GM11168 (cell line): ENCODE results near the gene TM6SF1.
"Not testable (repeated sequence)": the region's sequence is repeated elsewhere in the genome, so short reads cannot be mapped to it uniquely, and the experiment has no call there.

ENCODE experiments used
- in situ Hi-C: fragments of 300-500 bp; cut with MboI; formaldehyde crosslinking; loops from one replicate; pipeline ENCODE4 v1.12.0; 2022; ENCODE audit warnings: low sequenced_read_pairs; ENCODE audit not compliant: unreplicated experiment

Gene TM6SF1

DNA sequence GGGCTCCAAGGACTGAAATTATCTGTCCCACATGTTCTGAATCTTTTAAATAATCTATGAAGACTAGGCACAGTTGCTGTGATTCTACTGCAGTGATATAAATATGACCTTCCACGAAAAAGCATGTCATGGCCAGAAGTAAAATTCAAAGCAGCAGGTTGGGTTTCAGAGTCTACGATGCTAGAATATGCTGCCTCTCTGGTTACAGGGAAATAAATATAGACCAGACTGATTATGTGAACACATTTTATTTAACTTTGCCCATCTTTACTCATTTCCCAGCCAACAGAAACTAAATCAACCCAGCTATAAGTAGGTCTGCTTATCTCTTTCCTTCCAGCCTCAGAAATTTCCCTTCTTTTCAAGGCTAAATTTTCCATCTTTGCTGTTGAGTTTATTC, 19.9 kb upstream of the TM6SF1 start:
- in situ Hi-C loops: no loop called here

DNA sequence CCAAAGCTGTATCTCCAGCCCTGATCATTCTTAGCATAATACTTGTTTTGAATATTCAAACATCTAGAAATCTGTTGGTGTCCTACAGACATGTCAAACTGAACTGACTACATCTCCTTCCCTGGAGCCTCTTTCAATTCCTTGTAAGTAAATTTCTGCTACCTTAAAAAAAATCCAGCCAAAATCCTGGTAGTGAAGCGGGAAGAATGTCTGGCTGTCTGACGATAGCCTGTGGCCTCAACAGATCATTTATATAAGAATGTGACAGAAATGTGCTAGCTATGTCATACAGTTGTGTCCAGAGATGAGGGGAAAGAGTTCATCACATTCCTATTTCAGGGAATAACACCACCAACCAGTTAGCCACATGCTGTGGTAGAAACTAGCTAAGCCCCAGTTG, 18.6 kb upstream of the TM6SF1 start:
- in situ Hi-C loops: no loop called here

DNA sequence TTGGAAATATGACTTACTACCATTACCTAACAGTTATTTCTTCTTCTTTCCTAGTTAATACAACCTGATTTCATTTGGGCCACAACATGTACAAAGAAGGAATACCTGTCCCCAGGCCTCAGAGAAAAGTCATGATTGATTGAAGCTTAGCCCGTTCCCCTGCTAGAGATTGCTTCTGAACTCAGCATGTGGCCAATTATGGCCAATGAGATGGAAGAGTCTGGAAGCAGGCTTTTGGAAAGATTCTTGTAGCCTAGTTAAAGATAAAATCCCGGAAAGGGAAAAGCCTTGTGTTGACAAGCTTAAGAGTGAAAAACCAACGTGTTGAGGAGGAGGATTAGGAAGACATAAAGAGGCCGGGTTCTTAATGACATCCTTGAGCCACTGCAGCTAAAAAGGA, 17.0 kb upstream of the TM6SF1 start:
- in situ Hi-C loops: no loop called here

DNA sequence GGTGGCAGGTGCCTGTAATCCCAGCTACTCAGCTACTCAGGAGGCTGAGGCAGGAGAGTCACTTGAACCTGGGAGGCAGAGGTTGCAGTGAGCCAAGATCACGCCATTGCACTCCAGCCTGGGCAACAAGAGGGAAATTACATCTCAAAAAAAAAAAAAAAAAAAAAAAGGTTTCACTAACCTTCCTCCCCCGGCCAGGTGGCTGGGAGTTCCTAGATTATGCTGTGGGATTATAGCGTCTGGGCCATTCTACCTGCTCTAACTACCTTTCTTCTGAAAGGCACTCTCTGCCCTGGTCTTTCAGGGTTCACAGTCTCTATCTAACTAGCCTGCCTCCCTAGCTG, 15.5 kb upstream of the TM6SF1 start:
- in situ Hi-C loops: not testable (repeated sequence)

DNA sequence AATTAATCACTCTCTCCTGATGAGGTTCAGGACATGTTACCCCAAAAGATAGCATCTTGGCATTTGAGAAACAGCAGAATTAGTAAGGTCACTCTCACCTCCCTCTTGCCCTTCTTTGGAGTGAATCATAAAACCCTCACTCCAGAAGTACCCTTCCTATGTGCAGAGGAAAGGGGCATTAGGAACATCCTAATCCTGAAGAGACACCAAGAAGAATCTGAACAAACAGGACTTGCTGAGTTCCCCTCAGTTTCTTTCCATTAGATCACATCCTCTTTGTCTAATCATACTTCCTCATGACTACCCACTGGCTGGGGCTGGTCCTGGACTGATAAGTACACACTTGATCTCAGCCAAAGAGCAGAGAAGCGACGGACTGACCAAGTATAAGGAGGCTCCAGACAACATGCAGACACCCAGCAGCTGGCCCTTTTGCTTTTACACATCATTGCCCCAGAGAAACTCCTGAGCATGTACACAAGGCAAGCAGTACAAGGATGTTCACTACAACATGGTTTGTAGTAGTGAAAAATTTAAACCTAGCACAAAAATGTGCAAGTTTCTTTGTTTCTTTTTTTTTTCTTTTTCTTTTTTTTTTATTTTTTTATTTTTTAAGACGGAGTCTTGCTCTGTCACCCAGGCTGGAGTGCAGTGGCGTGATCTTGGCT, 15.0 kb upstream of the TM6SF1 start:
- in situ Hi-C loops: no loop called here

DNA sequence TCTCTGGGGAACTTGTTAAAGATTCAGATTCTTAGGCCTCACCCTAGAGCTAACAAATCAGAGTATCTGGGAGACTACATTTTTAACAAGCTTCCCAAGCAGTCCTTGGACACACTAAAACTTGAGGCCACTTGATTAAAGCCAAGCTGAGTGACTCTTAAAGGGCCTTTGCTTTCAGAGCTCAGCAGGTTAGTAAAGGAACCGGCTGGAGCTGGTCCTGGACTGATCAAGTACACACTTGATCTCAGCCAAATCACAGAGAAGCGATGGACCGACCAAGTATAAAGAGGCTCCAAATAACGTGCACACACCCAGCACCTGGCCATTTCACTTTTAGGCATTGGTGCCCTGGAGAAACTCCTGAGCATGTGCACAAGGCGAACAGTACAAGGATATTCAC, 12.9 kb upstream of the TM6SF1 start:
- in situ Hi-C loops: no loop called here

DNA sequence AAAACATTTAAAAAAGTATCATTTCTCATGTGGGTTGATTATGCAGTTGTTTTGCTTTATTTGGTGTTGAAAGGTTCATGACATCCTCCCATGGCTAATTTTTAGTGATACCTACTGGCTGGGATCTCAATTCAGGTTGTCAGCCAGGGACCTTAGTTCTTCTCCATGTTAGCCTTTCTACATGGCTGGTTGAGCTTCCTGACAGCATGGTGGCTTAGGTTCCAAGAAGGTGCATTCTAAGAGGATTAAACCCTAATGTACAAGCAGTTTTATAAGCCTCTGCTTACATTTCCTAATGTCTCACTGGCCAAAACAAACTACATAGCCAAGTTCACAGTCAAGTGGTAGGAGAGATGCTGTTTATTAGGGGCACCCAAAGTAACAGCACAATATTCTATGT, 9.4 kb upstream of the TM6SF1 start:
- in situ Hi-C loops: no loop called here

DNA sequence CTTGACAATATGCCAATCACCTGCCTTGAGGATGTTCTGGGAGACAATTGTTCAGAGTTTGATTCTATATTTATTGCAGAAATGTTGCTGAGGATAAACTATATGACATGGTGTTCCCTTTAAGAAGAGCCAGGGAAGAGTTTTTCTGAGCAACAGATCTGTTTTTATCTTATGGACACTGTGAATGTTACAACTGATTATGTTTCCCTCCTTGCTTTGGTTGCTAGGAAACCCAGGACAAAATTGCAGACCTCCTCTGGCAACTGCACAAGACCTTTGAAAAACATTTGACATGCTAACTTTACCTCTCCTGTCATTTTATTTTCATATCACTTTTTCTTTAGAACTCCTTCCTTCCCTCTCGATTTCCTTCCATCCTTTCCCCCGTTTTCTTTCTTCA, 8.2 kb upstream of the TM6SF1 start:
- in situ Hi-C loops: no loop called here

DNA sequence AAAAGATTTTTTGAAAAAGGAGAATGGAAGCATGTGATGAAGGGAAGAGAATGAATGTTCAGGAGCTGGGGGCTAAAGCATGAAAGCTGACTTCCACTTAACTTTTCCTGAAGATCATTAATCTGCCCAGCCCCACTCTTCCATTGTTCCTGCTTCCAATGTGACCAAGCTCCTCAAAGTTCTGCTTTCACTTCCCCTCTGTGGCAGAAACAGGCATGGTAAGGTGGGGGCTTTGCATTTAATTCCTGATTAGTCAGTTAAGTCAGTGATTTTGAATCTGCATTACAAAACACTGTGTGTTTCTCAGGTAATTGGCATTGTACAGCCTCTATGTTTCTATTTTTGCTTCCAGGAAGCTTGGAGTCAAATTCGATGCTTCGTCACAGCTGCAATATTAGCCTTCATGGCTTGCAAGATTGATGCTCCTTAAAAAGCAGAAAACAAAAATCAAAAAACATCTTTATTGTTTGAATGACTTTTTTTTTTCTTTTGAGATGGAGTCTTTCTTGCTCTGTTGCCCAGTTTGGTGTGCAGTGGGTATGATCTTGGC, 7.3 kb upstream of the TM6SF1 start:
- in situ Hi-C loops: no loop called here

DNA sequence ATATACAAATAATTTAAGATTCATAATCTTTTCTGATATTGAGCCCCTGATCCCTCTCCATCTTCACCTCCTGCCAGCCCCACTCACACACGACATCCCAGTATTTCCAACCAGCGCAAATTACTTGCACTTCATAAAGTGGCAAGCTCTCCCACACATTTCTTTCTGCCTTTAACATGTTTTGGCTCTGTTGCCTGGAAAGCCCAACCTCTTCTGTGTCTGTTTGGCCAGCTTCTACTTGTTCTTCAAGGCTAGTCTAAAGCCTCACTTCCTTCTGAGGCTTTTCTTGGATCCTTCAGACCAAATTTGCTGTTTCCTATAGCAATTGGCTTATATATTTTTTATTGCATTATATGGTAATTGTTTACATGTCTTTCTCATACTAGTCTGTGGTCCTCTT, 5.1 kb upstream of the TM6SF1 start:
- in situ Hi-C loops: no loop called here

DNA sequence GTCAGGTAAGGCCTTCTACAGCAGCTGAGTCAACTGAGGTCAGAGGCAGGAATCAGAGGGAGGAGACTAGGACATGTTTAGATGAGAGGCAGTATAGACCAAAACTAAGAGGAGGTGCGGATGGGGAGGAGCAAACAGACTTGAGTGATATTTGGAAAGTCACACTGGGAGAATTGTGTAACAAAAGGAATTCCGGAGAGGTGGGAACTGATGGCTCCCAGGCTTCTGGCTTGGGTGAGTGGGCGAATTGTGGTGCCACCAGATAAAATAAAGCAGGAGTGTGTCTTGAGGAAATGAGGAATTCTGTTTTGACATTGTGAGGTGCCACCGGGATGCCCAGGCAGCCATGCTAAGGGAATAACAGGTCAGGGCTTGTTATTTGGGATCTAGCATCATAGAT, 3.3 kb upstream of the TM6SF1 start:
- in situ Hi-C loops: no loop called here

DNA sequence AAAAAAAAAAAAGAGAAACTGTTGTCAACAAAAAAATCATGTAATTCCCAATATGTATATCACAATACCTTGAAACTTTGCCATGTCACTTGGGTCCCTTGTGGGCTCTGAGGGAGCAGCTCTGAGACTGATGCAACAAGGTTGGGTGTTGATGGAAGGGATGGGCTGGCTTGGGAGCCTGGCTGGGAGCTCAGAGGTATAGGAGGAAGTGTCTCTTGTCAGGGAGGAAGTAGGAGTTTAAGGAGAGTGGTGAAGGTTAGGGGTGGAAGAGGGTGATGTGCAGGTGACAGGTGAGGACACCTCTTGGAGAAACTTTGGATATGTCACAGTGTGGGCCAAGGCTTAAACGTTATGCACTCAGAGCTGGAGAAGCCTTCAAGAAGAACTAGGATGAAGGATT, 2.0 kb upstream of the TM6SF1 start:
- in situ Hi-C loops: no loop called here

DNA sequence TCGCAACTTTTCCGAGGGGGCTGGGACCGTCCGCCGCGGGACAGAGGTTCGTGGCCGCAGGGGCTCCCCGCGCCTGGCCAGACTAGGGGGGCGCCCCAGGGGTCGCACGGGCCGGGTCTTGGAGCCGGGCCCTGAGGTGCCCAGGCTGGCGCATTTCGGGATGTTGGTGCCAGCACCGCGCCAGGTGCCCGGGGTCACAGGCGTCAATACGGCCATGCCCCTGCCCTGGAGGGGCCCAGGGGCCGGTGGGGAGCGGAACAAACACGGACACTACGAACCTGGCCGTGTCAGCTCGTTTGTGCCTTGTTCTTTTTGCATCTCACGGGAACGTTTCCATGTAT, 366 bp downstream of the TM6SF1 start:
- in situ Hi-C loops: no loop called here

DNA sequence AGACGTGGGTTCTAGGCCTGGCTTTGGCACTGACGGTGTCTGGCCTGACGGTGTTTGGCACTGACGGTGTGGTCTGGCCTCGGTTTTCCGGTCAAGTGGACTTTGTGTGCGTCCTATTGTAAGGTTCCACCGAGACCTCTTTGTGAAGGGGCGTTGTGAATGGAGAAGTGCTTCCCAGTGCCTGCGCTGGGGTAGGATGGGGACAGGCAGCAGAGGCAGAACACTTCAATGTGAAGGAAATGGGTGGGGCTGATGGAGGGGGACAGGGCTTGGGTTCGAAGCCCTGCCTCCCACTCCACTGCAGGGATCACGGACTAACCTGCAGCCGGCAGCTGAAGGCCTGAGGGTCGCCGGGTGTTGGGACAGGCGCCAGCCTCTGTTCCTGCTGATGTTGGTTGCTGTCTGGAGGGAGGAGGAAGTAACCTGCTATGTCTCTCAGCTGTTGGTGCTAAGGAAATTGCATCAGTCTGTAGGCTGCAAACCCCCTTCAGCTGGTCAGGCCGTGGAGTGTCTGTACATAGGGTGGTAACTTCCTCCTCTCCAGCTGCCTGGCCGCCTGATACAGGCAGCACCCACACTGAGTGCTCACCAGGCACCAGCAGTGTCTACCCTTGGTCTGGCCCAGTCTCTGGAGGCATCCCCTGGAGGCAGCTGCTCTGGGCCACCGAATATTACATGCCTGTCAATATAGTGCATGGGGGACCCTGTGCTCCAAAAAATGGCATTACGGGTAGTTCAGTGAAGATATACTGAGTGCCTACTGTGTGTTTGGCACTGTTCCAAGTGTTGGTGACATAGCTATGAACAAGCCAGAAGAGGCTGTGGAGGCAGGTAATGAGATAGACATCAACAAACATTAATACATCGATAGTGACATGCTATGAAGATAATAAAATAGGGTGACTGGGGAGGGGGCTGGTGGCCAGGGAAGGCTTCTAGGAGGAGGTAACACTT, 1.1 kb downstream of the TM6SF1 start:
- in situ Hi-C loops: no loop called here

DNA sequence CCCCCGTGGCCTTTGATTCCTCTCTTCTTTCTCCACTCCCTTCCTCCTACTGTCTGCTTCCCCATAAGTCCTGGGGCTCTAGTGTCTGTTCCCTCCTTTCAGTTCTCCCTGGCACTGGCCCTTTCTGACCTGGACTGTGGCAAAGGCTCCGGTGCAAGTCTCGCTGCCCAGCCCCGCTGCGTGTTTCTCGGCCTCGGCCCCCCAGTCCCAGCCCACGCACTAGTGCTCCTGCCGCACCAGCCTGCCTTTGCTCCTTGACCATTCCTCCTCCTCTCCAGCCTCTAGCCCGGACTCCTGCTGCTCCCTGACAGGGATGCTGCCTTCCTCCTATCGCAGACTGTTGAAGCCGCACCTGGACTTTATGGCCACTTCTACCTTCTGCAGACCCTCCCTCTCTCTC, 2.1 kb downstream of the TM6SF1 start:
- in situ Hi-C loops: no loop called here

DNA sequence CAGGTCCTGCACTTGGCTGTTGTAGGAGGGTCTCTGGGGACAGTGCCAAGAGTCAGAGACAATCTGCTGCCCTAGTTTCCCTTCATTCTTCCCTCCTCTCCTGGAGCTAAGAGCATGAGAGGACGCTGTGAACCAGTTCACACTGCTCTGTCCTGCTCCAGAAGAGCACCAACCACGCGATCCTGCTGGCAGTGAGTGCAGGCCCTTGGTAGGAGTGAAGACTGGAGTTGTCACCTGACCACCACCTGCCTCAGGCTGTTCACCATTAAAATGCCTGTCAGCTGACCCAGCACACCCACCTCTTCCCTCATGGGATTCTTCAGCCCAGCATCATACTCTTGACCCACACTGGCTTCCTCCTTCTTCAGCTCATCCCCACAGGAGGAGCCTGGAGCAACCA, 2.9 kb downstream of the TM6SF1 start:
- in situ Hi-C loops: no loop called here

DNA sequence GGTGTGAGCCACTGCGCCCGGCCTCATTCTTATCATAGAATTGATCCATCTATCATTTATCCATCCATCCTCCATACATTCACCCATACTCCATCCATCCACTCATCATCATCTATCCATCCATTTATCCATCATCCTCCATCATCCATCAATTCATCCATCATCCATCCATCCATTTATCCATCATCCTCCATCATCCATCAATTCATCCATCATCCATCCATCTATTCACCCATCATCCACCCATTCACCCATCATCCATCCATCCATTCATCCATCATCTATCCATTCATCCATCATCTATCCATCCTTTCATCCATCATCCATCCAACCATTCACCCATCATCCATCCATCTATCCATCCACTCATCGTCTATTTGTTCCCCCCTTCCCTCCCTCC, 3.7 kb downstream of the TM6SF1 start:
- in situ Hi-C loops: no loop called here

DNA sequence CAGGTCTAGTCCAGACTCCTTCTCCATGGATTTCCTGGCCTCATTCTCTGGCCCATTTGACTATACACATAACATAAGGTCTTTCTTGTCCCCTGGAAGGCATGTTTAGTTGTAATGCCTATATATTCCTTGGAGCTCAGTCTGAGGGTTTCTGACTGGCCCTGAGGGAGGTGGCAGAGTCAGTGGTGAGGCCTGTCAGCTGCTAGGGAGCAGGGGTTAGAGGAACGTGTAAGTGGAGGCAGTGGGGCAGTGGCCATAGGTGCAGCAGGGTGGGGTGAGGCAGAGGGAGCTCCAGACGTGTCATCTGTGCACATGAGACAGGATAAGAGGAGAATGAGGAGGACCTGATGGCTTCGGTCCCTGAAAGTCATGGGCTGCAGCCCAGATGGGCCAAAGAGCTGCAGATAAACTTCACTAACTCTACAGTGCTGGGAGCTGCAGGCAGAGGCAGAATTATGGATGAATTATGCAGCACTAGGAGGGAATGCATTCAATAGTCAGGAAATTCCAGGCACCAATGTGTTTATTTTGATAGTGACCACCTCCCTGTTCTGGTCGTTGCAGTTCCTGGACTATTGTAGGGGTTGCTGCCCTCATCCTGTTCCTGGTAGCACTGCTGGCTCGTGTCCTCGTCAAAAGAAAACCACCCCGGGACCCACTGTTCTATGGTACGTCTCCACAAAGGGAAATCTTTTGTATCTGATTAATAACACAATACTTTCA, 4.9 kb downstream of the TM6SF1 start:
- in situ Hi-C loops: no loop called here

DNA sequence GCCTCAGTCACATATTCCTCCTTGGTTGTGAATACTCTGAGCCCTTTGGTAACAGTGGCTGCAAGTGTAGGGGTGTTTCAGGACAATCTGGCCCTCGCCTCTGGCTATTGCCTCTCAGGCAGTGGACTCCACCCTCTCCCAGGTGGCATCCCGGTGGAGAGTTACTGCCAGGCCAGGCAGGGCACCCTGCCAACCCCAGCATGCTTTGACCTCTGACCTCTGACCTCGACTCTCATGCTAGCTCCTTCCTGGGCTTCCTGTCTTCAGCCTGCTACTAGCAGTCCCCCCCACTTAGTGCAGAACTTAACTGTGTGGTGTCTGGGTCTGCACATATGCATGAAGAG, 5.5 kb downstream of the TM6SF1 start:
- in situ Hi-C loops: no loop called here

DNA sequence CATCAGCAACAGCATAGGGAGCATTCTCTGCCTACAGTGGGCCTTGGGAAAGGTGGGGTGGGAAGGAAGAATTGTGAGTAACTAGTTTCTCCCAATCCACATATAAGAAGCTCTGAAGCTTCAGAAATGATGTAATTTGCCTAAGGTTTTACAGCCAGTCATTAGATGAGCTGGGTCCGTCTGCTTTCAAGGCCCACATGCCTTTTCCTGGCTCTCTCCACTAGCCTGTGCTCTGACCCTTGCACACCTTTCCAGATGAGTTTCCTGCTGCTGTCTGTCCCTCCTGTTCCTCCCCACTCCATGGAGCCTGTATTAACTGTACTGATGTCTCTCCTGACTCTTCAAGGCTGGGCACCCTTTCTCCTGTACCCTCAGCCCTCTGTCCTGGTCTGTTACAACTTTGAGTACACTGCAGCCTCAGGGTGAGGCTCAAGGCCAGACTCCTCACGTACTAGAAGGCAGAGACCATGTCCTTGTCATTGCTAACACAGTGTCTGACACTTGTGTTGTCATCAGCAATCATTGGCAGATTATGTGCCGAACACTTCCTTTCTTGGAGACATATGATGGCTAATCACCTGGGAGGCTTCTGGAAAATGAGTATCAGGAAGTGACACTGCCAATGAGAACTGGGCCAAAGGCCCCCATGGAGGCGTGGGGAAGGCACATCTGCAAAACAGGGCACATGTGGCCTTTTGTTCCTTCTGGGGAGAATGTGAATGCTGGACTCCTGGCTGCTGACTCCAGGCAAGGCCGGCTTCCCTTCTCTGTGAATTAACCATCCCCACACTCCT, 6.6 kb downstream of the TM6SF1 start:
- in situ Hi-C loops: no loop called here
